Activated CD4-positive, alpha-beta T cell treated with anti-CD3 and anti-CD28 coated beads, Interleukin-2, amount 10 ng/mL, durations not matched to agents 7 days and 5 days (primary cell): ENCODE data around the gene CCDC138. TPM values are rescaled to one million over a fixed set of nuclear protein-coding genes. Genes with fewer than 3 reads are reported as not detected.

ENCODE experiments used
- CTCF ChIA-PET: fragments of 350-600 bp; sonication (Branson Sonifier 250); formaldehyde crosslinking; loops from one replicate; lab custom pipeline; 2021; ENCODE audit warnings: antibody characterized with exemption; lab: Charles Lee
- POLR2A ChIA-PET: fragments of 350-600 bp; sonication (Branson Sonifier 250); formaldehyde crosslinking; loops from one replicate; lab custom pipeline; 2021; ENCODE audit warnings: antibody characterized with exemption; lab: Charles Lee
- DNase-seq: peaks from one replicate; pipeline ENCODE4 v3.0.0-alpha.2; 2020
- H3K27ac Mint-ChIP-seq: one replicate; pipeline ENCODE4 v1.8.0; 2021; ENCODE audit warnings: mild to moderate bottlenecking, moderate library complexity, mixed read lengths
- H3K27me3 Mint-ChIP-seq: one replicate; pipeline ENCODE4 v1.8.0; 2021; ENCODE audit warnings: mixed read lengths
- H3K36me3 Mint-ChIP-seq: one replicate; pipeline ENCODE4 v1.8.0; 2021; ENCODE audit warnings: low read depth, mixed read lengths
- H3K4me1 Mint-ChIP-seq: one replicate; pipeline ENCODE4 v1.8.0; 2021; ENCODE audit warnings: mixed read lengths
- H3K4me3 Mint-ChIP-seq: one replicate; pipeline ENCODE4 v1.8.0; 2021; ENCODE audit warnings: mild to moderate bottlenecking, moderate library complexity, mixed read lengths
- H3K9me3 Mint-ChIP-seq: one replicate; pipeline ENCODE4 v1.8.0; 2021; ENCODE audit warnings: mixed read lengths
- total RNA-seq, 2 experiments: library from RNA; stranded (reverse); gene quantifications; one replicate each; pipeline ENCODE4 v1.2.3, GENCODE V29; 2021

CCDC138 gene
- total RNA-seq, 2 experiments from 2014 or later = 12.1 to 12.8 TPM

DNA sequence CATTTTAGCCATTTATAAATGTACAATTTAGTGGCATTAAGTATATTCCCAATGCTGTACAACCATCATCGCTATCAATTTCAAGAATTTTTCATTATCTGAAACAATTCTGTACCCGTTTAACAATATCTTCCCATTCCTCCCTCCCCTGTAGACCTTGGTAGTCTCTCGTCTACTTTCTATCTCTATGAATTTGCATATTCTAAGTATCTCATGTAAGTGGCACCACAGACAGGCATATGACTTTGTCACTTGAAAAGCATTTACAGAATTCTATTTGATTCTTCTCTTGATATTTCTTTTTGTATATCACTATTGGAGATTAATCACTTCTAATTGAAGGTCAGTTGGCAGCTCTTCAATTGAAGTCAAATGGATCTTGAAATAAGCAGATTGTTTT is 48.0 kb downstream of the CCDC138 start:
- H3K27me3 Mint-ChIP-seq = no peaks in the 10 kb centered on the region
- peaks cover 17% of the 10 kb centered on the region for H3K4me1 Mint-ChIP-seq
- H3K27ac Mint-ChIP-seq = no peak overlapping the region
- H3K36me3 Mint-ChIP-seq = peaks cover 22% of the 10 kb centered on the region
- peaks cover 16% of the 10 kb centered on the region for H3K9me3 Mint-ChIP-seq
- no peak overlapping the region for H3K4me3 Mint-ChIP-seq
- DNase-seq = no peak
- CTCF ChIA-PET = interaction anchor here (0.8 to 1.3 kb wide), 3 partner anchors 10 to 16 kb away, joined by 3 read pairs; no protein-coding TSS in a partner anchor
- POLR2A ChIA-PET = no interaction called here

DNA sequence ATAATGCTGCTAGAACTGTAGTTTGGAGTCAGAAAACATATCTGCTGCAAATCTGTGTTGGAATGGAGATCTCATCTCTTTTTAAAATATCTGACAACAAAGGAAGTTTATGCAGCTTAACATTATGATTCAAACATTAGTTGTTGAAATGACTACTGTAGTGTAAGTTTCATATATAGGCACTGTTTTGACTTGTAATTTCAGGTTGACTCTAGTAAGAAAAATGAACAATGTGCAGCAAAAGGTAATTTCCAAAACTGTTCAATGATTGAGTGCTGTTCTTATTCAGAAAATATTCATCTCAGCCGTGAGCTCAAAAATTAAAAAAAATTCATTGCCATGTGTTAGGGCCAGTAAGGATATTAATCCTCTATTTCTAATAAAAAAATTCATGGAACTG is 48.5 kb downstream of the CCDC138 start:
- DNase-seq = no peak
- Mint-ChIP-seq H3K9me3 (peaks cover 16% of the 10 kb centered on the region), H3K27me3 (no peaks in the 10 kb centered on the region), H3K36me3 (peaks cover 24% of the 10 kb centered on the region), H3K4me1 (peaks cover 17% of the 10 kb centered on the region), H3K27ac (no peak overlapping the region), H3K4me3 (no peak overlapping the region)
- CTCF ChIA-PET = interaction anchor here (1.2 to 1.3 kb wide), 2 partner anchors 12 to 16 kb away, joined by 3 read pairs; no protein-coding TSS in a partner anchor
- POLR2A ChIA-PET = no interaction called here

DNA sequence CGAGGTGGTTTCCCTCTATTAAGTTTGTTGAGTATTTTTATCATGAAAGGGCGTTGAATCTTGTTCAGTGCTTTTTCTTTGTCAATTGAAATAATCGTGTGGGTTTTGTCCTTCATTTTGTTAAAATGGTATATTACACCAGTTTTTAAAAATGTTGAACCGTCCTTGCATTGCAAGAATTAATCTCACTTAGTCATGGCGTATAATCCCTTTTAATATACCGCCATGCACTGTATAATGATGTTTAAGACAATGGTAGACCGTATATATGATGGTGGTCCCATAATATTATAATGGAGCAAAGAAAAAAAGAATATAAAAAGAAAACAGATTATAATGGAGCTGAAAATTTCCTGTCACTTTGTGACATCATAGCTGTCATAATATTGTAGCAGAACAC is 50.6 kb downstream of the CCDC138 start:
- H3K4me1 Mint-ChIP-seq = peaks cover 15% of the 10 kb centered on the region
- peaks cover 24% of the 10 kb centered on the region for H3K9me3 Mint-ChIP-seq
- H3K36me3 Mint-ChIP-seq = peaks cover 35% of the 10 kb centered on the region
- H3K27ac Mint-ChIP-seq = no peak overlapping the region
- CTCF ChIA-PET = no interaction called here
- DNase-seq = no peak
- POLR2A ChIA-PET = no interaction called here
- no peaks in the 10 kb centered on the region for H3K27me3 Mint-ChIP-seq
- H3K4me3 Mint-ChIP-seq = no peak overlapping the region

DNA sequence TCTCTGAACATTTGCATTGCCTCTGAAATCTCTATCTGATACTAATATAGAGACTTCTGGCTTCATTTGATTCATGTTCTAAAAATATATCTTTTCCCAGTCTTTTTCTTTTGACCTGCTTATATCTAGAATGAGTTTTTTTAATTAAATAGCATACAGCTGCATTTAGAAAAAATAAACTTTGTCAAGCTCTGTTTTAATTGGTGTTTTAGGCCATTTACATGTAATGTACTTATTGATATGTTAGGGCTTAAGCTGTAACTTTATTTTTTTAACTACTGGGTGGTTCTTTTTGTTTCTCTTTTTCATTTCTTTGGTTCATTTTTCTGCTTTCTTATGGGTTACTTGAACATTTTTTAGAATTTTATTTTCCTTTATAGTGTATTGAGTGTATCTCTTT is 54.9 kb downstream of the CCDC138 start:
- Mint-ChIP-seq H3K27ac (no peak overlapping the region), H3K4me1 (no peaks in the 10 kb centered on the region), H3K4me3 (no peak overlapping the region), H3K27me3 (no peaks in the 10 kb centered on the region), H3K36me3 (peaks cover 29% of the 10 kb centered on the region), H3K9me3 (peaks cover 24% of the 10 kb centered on the region)
- CTCF ChIA-PET = interaction anchor here (0.6 kb wide), 1 partner anchor 10 kb away, joined by 4 read pairs; no protein-coding TSS in a partner anchor
- POLR2A ChIA-PET = no interaction called here
- no peak for DNase-seq

DNA sequence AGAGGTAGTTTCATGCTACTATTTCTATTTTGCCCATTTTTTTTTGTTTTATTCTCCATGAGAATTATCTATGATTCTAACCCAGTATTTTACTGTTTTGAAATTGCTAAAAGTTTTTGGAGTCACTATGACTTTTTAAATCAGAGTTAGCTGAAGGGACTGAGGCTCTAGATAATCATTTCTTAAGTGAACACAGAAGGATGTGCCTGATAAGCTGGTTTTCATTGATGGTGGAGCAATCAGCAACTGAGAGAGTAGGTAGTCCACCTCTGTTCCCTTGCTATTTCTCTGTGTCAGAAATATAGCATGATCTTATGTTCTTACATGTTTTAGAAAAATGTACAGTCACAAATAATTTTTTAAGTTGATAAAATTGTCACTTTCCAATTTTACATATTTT is 59.4 kb downstream of the CCDC138 start:
- Mint-ChIP-seq H3K27me3 (no peaks in the 10 kb centered on the region), H3K36me3 (peaks cover 14% of the 10 kb centered on the region), H3K27ac (no peak overlapping the region), H3K4me1 (no peaks in the 10 kb centered on the region), H3K9me3 (peaks cover 4% of the 10 kb centered on the region), H3K4me3 (no peak overlapping the region)
- POLR2A ChIA-PET = no interaction called here
- CTCF ChIA-PET = no interaction called here
- DNase-seq = no peak

DNA sequence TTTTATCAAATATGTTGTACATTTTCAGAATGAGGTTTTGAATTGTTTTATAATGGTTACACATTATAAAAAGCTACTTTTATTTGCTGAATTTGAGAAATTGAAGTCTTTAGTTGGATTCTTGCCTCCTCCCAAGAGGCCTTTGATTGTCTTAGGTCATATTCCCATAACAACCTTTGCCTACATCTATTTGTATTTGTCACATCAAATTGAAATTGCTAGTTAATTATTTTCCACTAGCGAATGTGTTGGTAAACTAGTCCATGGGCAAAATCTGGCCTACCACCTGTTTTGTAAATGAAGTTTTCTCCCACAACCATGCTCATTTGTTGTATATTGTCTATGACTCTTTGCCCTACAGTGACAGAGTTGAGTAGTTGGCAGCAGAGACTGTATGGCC is 60.4 kb downstream of the CCDC138 start:
- Mint-ChIP-seq H3K4me1 (no peaks in the 10 kb centered on the region), H3K9me3 (no peaks in the 10 kb centered on the region), H3K27me3 (no peaks in the 10 kb centered on the region), H3K36me3 (peaks cover 11% of the 10 kb centered on the region), H3K27ac (no peak overlapping the region), H3K4me3 (no peak overlapping the region)
- ChIA-PET CTCF (no interaction called here), POLR2A (no interaction called here)
- DNase-seq = no peak

DNA sequence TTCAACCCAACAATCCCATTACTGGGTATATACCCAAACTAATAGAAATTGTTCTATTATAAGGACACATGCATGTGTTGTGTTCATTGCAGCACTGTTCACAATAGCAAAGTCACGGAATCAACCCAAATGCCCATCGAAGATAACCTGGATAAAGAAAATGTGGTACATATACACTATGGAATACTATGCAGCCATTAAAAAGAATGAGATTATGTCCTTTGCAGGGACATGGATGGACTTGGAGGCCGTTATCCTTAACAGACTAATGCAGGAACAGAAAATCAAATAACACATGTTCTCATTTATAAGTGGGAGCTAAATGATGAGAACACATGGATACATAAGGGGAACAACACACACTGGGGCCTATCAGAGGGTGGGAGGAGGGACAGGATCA is 65.8 kb downstream of the CCDC138 start:
- no peak overlapping the region for H3K27ac Mint-ChIP-seq
- H3K9me3 Mint-ChIP-seq = peaks cover 2% of the 10 kb centered on the region
- POLR2A ChIA-PET = no interaction called here
- H3K4me1 Mint-ChIP-seq = peaks cover 2% of the 10 kb centered on the region
- peaks cover 15% of the 10 kb centered on the region for H3K36me3 Mint-ChIP-seq
- CTCF ChIA-PET = no interaction called here
- no peaks in the 10 kb centered on the region for H3K27me3 Mint-ChIP-seq
- DNase-seq = no peak
- no peak overlapping the region for H3K4me3 Mint-ChIP-seq

DNA sequence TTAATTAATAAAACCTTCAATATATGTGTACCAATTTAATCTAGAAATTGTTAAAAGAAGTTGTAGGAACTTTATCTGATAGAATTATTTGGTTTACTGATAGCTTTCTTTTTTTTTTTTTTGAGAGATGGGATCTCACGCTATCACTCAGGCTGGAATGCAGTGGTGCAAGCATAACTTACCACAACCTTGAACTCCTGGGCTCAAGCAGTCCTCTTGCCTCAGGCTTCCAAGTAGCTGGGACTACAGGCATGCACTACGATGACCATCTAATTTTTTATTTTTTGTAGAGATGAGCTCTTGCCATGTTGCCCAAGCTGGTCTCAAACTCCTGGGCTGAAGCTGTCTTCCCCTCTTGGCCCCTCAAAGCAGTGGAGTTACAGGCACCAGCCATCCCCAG is 66.8 kb downstream of the CCDC138 start:
- ChIA-PET CTCF (interaction anchor here (0.6 to 1.3 kb wide), 2 partner anchors 258 to 657 kb away, joined by 3 read pairs; no protein-coding TSS in a partner anchor), POLR2A (no interaction called here)
- no peak overlapping the region for H3K27ac Mint-ChIP-seq
- no peak overlapping the region for H3K4me3 Mint-ChIP-seq
- H3K27me3 Mint-ChIP-seq = no peaks in the 10 kb centered on the region
- peaks cover 18% of the 10 kb centered on the region for H3K36me3 Mint-ChIP-seq
- no peak for DNase-seq
- H3K4me1 Mint-ChIP-seq = peaks cover 2% of the 10 kb centered on the region
- peaks cover 2% of the 10 kb centered on the region for H3K9me3 Mint-ChIP-seq

DNA sequence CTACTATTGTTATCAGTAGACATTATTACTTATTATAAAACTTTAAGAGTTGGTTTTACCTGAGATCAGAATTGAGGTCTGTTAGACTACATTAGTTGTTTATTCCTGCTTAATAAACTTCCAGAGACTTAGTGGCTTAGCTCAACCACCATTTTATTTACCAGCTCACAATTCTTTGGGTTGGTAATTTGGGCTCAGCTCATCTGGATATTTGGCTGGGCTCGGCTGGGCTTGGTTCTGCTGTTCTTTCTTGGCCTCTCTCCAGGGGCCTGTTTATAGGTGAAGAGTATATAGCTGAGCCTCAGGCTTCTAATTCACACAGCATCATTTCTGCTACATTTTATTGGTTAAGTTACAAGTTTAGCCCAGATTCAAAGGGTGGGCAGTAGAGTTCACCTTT is 67.9 kb downstream of the CCDC138 start:
- H3K27me3 Mint-ChIP-seq = no peaks in the 10 kb centered on the region
- ChIA-PET CTCF (interaction anchor here (0.8 to 1.3 kb wide), 2 partner anchors 13 to 656 kb away, joined by 3 read pairs; no protein-coding TSS in a partner anchor), POLR2A (no interaction called here)
- peaks cover 2% of the 10 kb centered on the region for H3K9me3 Mint-ChIP-seq
- peaks cover 2% of the 10 kb centered on the region for H3K4me1 Mint-ChIP-seq
- H3K36me3 Mint-ChIP-seq = peaks cover 22% of the 10 kb centered on the region
- H3K4me3 Mint-ChIP-seq = no peak overlapping the region
- no peak for DNase-seq
- H3K27ac Mint-ChIP-seq = no peak overlapping the region

DNA sequence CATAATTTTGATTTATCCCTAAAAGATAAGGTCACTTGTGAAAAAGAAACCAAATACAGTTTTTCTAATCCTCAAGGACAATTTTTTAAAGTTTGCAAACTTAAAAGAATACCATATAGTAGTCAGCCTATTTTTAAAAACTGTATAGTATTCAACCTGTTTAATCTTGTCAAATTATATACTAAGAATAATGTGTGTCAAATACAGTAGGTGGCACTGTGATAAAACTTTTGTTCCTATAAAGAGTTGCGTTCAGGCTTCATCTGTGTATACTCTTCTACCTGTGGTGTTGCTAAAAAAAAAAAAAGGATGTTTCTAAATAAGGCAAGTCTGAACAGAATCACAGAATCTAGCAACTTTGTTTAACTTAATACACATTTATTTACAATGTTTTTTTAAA is 68.6 kb downstream of the CCDC138 start:
- H3K27me3 Mint-ChIP-seq = no peaks in the 10 kb centered on the region
- peaks cover 2% of the 10 kb centered on the region for H3K9me3 Mint-ChIP-seq
- H3K4me1 Mint-ChIP-seq = peaks cover 2% of the 10 kb centered on the region
- no peak for DNase-seq
- POLR2A ChIA-PET = no interaction called here
- peaks cover 23% of the 10 kb centered on the region for H3K36me3 Mint-ChIP-seq
- H3K4me3 Mint-ChIP-seq = no peak overlapping the region
- CTCF ChIA-PET = interaction anchor here (1.2 kb wide), 1 partner anchor 14 kb away, joined by 3 read pairs; no protein-coding TSS in a partner anchor
- no peak overlapping the region for H3K27ac Mint-ChIP-seq

DNA sequence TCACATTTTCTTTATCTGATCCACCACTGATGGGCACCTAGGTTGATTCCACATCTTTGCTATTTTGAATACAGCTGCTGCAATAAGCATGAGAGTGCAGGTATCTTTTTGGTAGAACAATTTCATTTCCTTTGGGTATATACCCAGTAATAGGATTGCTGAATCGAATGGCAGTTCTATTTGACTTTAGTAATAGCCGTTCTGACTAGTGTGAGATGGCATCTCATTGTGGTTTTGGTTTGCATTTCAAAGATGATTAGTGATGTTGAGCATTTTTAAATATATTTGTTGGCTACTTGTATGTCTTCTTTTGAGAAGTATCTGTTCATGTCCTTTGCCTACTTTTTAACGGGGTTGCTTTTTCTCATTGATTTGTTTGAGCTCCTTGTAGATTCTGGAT is 72.3 kb downstream of the CCDC138 start:
- H3K4me3 Mint-ChIP-seq = no peak overlapping the region
- POLR2A ChIA-PET = no interaction called here
- H3K4me1 Mint-ChIP-seq = peaks cover 2% of the 10 kb centered on the region
- H3K27me3 Mint-ChIP-seq = no peaks in the 10 kb centered on the region
- no peak for DNase-seq
- H3K9me3 Mint-ChIP-seq = no peaks in the 10 kb centered on the region
- CTCF ChIA-PET = no interaction called here
- H3K27ac Mint-ChIP-seq = no peak overlapping the region
- H3K36me3 Mint-ChIP-seq = peaks cover 13% of the 10 kb centered on the region

DNA sequence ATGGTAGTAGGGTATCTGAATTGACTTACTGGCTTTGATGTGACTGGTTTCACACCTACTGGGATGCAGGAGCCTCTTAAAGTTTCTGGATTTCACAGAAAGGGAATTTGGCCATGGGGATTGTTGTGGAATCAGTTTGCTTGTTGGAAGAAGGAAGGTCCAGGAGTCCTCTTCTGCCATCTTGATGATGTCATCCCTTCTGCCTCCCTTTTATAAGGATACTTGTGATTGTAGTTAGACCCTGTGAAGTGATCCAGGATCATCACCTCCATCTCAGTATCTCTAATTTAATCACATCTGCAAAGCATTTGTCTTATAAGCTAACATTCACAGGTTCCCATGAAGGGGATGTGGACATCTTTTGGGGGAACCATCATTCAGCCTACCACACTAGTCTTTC is 79.5 kb downstream of the CCDC138 start:
- DNase-seq = no peak
- POLR2A ChIA-PET = no interaction called here
- Mint-ChIP-seq H3K4me1 (peaks cover 6% of the 10 kb centered on the region), H3K27ac (no peak overlapping the region), H3K4me3 (no peak overlapping the region), H3K36me3 (peaks cover 47% of the 10 kb centered on the region), H3K9me3 (peaks cover 20% of the 10 kb centered on the region), H3K27me3 (no peaks in the 10 kb centered on the region)
- CTCF ChIA-PET = interaction anchor here (0.8 kb wide), 1 partner anchor 9 kb away, joined by 3 read pairs; no protein-coding TSS in a partner anchor

DNA sequence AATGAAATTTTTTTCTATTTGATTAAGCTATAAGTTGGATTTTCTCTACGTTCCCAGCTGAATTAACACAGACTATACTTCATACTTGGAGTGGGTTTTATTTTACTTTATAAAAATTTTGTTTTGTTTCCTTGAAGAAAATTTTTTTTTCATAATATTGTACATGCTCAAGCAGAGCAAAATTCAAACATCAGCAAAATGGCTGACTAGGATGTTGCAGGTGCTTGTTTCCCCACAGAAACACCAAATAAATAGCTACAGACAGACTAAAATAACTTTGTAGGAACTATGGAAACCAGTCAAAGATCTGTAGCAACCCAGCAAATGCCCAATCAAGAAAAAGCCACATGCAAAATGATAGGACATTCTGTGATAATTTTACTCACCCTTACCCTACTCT is 82.3 kb downstream of the CCDC138 start:
- H3K27me3 Mint-ChIP-seq = no peaks in the 10 kb centered on the region
- no peak for DNase-seq
- H3K27ac Mint-ChIP-seq = no peak overlapping the region
- peaks cover 25% of the 10 kb centered on the region for H3K9me3 Mint-ChIP-seq
- no peak overlapping the region for H3K4me3 Mint-ChIP-seq
- ChIA-PET CTCF (interaction anchor here (1.4 kb wide), 1 partner anchor 13 kb away, joined by 3 read pairs; no protein-coding TSS in a partner anchor), POLR2A (no interaction called here)
- peaks cover 54% of the 10 kb centered on the region for H3K36me3 Mint-ChIP-seq
- H3K4me1 Mint-ChIP-seq = peaks cover 6% of the 10 kb centered on the region

DNA sequence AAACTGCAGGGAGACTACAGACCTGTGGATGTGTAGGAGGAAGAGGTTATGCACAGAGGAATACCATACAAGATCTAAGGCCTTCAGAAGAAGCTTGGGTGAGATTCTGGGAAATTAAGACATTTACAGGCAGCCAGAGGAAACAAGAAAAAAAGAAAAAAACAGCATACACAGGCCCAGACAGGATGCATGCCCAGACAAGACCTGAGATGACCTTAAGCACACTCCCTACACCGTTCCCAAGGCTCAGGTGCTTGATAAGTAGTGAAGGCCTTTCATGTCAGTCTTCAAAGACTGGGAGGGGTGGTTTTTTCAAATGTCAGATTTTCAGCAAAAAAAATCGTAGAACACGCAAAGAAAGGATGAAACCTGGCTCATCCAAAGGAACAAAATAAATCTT is 83.0 kb downstream of the CCDC138 start:
- Mint-ChIP-seq H3K27ac (no peak overlapping the region), H3K4me3 (no peak overlapping the region), H3K4me1 (peaks cover 6% of the 10 kb centered on the region), H3K9me3 (peaks cover 25% of the 10 kb centered on the region), H3K27me3 (no peaks in the 10 kb centered on the region), H3K36me3 (peaks cover 55% of the 10 kb centered on the region)
- ChIA-PET CTCF (interaction anchor here (1.4 kb wide), 1 partner anchor 14 kb away, joined by 3 read pairs; no protein-coding TSS in a partner anchor), POLR2A (no interaction called here)
- no peak for DNase-seq
